Osteoblast (primary cell): ENCODE data around the gene CCDC13. TPM values are rescaled to one million over a fixed set of nuclear protein-coding genes. Genes with fewer than 3 reads are reported as not detected.

ENCODE experiments used
- DNase-seq: peaks from one replicate; pipeline ENCODE4 v3.0.0; 2011; ENCODE audit warnings: low spot score, mixed read lengths; ENCODE audit not compliant: insufficient read length; ENCODE audit errors: missing footprints
- H2AFZ ChIP-seq: 2 replicates; pipeline ENCODE4 v1.6.0; 2011; ENCODE audit warnings: mild to moderate bottlenecking, low read length
- H3K27ac ChIP-seq: 2 replicates; pipeline ENCODE4 v1.5.1; 2011; ENCODE audit warnings: mild to moderate bottlenecking, low read depth, low read length, moderate library complexity
- H3K27me3 ChIP-seq: 2 replicates; pipeline ENCODE4 v1.6.0; 2012; ENCODE audit warnings: mild to moderate bottlenecking, control low read depth, inconsistent platforms, low read length, moderate library complexity; ENCODE audit not compliant: insufficient read depth
- H3K36me3 ChIP-seq: 2 replicates; pipeline ENCODE4 v1.5.1; 2011; ENCODE audit warnings: mild to moderate bottlenecking, low read length, control low read depth, moderate library complexity; ENCODE audit not compliant: insufficient read depth
- H3K4me1 ChIP-seq: 2 replicates; pipeline ENCODE4 v1.5.1; 2011; ENCODE audit warnings: mild to moderate bottlenecking, low read length, control low read depth, moderate library complexity; ENCODE audit not compliant: insufficient read depth
- H3K4me2 ChIP-seq: 2 replicates; pipeline ENCODE4 v1.6.0; 2011; ENCODE audit warnings: mild to moderate bottlenecking, low read length; ENCODE audit not compliant: insufficient read depth
- H3K4me3 ChIP-seq: fragments of 200-600 bp; sonication (generic); 3 replicates; pipeline ENCODE4 v1.5.1; 2012; ENCODE audit warnings: mild to moderate bottlenecking, low read length, inconsistent platforms; ENCODE audit not compliant: insufficient read depth
- H3K79me2 ChIP-seq: 2 replicates; pipeline ENCODE4 v1.6.0; 2012; ENCODE audit warnings: mild to moderate bottlenecking, low read length, control low read depth, inconsistent platforms; ENCODE audit not compliant: insufficient read depth
- H3K9me3 ChIP-seq: 2 replicates; pipeline ENCODE4 v1.5.1; 2011; ENCODE audit warnings: low read depth, low read length, control low read depth
- H4K20me1 ChIP-seq: 2 replicates; pipeline ENCODE4 v1.6.0; 2012; ENCODE audit warnings: mild to moderate bottlenecking, low read length, control low read depth; ENCODE audit not compliant: insufficient read depth
- total RNA-seq: library from RNA; depleted of rRNA; stranded (reverse); fragments of >200 nt; gene quantifications from 2 replicates; pipeline ENCODE4 v1.2.3, GENCODE V29; 2012
- TF ChIP-seq, protein P1 (sequence below): IDR thresholded peaks from 2 replicates; pipeline ENCODE4 v1.5.1; 2011; ENCODE audit warnings: mild to moderate bottlenecking, low read depth, low read length, moderate library complexity; ENCODE audit errors: extremely low read depth

Gene CCDC13
- total RNA-seq, 1 donor, result 0.72 TPM

DNA sequence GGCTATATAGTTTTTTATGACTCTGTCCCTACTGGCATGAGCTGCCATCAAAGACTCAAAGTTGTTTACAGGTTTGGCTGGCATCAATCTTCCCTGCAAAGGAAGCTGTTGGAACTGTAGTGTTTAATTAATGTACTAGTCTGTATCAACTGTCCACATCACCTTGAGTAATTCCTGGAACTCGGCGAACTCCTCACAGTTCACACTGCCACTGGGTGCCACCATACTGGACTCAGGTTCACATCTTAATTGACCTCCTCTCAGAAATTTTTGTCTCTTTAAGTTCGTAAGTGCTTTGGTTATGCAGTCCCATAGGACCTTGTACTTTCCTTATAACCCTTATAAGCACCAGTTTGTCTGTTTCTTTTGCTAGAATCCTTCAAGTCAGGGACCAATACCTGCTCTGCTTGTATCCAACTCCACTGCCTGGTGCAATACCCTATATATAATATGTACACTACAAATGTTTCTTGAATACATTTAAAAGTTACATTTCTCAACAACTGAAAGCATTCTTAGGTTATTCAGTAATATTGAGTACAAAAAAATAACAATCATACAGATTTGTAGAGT, 28.1 kb upstream of the CCDC13 start:
- no peak for DNase-seq
- no peak overlapping the region for H2AFZ ChIP-seq
- peaks cover 7% of the 10 kb centered on the region for H4K20me1 ChIP-seq
- H3K4me2 ChIP-seq, result no peak overlapping the region
- peaks cover 54% of the 10 kb centered on the region for H3K79me2 ChIP-seq
- no peak overlapping the region for H3K4me3 ChIP-seq
- no peaks in the 10 kb centered on the region for H3K36me3 ChIP-seq
- H3K27ac ChIP-seq, result no peak overlapping the region
- H3K9me3 ChIP-seq, result no peaks in the 10 kb centered on the region
- TF ChIP-seq, protein P1, sequence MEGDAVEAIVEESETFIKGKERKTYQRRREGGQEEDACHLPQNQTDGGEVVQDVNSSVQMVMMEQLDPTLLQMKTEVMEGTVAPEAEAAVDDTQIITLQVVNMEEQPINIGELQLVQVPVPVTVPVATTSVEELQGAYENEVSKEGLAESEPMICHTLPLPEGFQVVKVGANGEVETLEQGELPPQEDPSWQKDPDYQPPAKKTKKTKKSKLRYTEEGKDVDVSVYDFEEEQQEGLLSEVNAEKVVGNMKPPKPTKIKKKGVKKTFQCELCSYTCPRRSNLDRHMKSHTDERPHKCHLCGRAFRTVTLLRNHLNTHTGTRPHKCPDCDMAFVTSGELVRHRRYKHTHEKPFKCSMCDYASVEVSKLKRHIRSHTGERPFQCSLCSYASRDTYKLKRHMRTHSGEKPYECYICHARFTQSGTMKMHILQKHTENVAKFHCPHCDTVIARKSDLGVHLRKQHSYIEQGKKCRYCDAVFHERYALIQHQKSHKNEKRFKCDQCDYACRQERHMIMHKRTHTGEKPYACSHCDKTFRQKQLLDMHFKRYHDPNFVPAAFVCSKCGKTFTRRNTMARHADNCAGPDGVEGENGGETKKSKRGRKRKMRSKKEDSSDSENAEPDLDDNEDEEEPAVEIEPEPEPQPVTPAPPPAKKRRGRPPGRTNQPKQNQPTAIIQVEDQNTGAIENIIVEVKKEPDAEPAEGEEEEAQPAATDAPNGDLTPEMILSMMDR, result no peak
- H3K27me3 ChIP-seq, result no peaks in the 10 kb centered on the region
- peaks cover 21% of the 10 kb centered on the region for H3K4me1 ChIP-seq

DNA sequence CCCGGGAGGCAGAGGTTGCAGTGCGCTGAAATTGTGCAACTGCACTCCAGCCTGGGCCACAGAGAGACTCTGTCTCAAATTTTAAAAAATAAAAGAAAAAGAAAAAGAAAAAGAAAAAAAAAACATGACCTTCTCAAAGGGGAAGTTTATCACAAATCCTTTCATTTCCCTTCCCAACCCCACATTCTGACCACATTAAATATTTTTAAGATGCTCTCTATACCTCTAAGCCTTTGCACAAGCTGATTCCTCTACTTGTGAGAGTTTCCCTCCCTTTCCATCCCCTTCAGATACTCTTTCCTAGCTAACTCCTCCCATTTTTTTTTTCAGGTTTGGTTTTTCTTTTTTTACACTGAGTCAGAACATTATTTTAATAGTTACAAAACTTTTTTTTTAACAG, 27.2 kb upstream of the CCDC13 start:
- DNase-seq, result no peak
- Histone ChIP-seq H3K4me2 (no peak overlapping the region), H3K27me3 (no peaks in the 10 kb centered on the region), H3K4me3 (no peak overlapping the region), H3K36me3 (no peaks in the 10 kb centered on the region), H4K20me1 (peaks cover 7% of the 10 kb centered on the region), H2AFZ (no peak overlapping the region), H3K4me1 (peaks cover 17% of the 10 kb centered on the region), H3K27ac (no peak overlapping the region), H3K9me3 (no peaks in the 10 kb centered on the region), H3K79me2 (peaks cover 63% of the 10 kb centered on the region)
- TF ChIP-seq, protein P1, result no peak

DNA sequence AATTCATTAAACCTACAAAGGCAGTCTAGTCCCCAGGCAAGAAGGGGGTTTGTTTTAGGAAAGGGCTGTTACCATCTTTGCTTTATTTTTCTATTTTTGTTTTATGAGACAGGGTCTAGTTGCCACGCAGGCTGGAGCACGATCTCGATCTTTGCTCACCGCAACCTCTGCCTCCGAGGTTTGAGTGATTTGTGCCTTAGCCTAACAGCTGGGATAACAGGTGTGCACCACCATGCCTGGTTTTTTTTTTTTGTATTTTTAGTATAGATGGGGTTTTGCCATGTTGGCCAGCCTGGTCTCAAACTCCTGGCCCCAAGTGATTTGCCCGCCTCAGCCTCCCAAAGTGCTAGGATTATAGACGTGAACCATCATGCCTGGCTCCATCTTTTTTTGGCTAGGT, 26.3 kb upstream of the CCDC13 start:
- Histone ChIP-seq H3K4me2 (no peak overlapping the region), H3K79me2 (peaks cover 72% of the 10 kb centered on the region), H3K4me3 (no peak overlapping the region), H3K4me1 (peaks cover 12% of the 10 kb centered on the region), H3K9me3 (no peaks in the 10 kb centered on the region), H2AFZ (no peak overlapping the region), H4K20me1 (peaks cover 7% of the 10 kb centered on the region), H3K27ac (no peak overlapping the region), H3K36me3 (no peaks in the 10 kb centered on the region), H3K27me3 (no peaks in the 10 kb centered on the region)
- TF ChIP-seq, protein P1, result no peak
- no peak for DNase-seq

DNA sequence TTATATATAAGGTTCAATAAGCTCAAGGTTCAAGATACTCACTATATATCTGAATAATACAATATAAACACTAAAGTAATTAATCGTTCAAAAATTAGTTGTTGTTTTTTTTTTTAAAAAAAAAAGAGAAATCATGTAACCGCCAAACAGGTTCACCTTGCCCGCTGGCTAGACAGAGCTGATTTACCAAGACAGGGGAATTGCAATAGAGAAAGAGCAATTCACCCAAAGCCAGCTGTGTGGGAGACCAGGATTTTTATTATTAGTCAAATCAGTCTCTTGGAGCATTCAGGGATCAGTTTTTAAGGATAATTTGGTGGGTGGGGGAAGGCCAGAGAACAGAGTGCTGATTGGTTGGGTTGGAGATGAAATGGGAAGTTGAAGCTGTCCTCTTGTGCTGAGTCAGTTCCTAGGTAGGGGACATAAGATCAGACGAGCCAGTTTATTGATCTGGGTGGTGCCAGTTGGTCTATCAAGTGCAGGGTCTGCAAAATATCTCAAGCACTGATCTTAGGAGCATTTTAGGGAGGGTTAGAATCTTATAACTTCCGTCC, 23.4 kb upstream of the CCDC13 start:
- no peaks in the 10 kb centered on the region for H3K27me3 ChIP-seq
- no peaks in the 10 kb centered on the region for H3K9me3 ChIP-seq
- no peak for DNase-seq
- H3K36me3 ChIP-seq, result peaks cover 8% of the 10 kb centered on the region
- no peaks in the 10 kb centered on the region for H3K4me1 ChIP-seq
- H2AFZ ChIP-seq, result no peak overlapping the region
- H3K4me2 ChIP-seq, result no peak overlapping the region
- H4K20me1 ChIP-seq, result no peaks in the 10 kb centered on the region
- TF ChIP-seq, protein P1, result no peak
- no peak overlapping the region for H3K27ac ChIP-seq
- no peak overlapping the region for H3K4me3 ChIP-seq
- peaks cover 57% of the 10 kb centered on the region for H3K79me2 ChIP-seq
